ENCODE data around the gene GSTA2.
"Not testable (repeated sequence)": the region's sequence is repeated elsewhere in the genome, so short reads cannot be mapped to it uniquely, and the experiment has no call there.

DNA sequence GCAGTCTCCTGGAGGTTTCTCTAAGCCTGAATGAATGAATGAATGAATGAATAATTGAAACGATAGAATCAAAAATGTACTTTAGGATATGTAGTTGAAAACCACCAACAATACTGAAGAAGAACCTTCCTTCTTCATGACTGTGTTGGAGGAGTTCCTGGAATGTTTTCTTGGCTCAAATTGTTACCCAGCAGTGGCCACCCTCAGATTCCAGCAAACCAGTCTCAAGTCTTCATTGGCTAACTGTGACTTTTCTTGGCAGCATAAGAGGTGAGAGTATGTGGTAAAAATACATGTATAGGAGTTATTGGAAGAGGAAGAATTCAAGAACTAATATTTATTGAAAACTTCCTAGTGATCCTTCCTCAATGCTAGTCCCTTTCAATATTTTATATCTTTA, 36.0 kb upstream of the GSTA2 start:
- TF ChIP-seq, protein P1, sequence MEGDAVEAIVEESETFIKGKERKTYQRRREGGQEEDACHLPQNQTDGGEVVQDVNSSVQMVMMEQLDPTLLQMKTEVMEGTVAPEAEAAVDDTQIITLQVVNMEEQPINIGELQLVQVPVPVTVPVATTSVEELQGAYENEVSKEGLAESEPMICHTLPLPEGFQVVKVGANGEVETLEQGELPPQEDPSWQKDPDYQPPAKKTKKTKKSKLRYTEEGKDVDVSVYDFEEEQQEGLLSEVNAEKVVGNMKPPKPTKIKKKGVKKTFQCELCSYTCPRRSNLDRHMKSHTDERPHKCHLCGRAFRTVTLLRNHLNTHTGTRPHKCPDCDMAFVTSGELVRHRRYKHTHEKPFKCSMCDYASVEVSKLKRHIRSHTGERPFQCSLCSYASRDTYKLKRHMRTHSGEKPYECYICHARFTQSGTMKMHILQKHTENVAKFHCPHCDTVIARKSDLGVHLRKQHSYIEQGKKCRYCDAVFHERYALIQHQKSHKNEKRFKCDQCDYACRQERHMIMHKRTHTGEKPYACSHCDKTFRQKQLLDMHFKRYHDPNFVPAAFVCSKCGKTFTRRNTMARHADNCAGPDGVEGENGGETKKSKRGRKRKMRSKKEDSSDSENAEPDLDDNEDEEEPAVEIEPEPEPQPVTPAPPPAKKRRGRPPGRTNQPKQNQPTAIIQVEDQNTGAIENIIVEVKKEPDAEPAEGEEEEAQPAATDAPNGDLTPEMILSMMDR (IDR thresholded peaks at IDR 0.05) = not testable (repeated sequence)
- TF ChIP-seq POLR2A (IDR thresholded peaks at IDR 0.05) = not testable (repeated sequence)

Measured in adrenal gland (tissue), 5 donors.